Dedifferentiated amniotic fluid mesenchymal stem cell (primary cell): ENCODE data around the gene ARF1.

Experiments
- DNase-seq: peaks from one replicate; pipeline ENCODE4 v3.0.0-alpha.2; 2016; ENCODE audit errors: extremely low spot score

Gene ARF1

GRCh38 chr1:228120857-228121489, 38.5 kb downstream of the ARF1 start:
- peak; percentile 67 for DNase-seq

GRCh38 chr1:228122921-228123441, 40.5 kb downstream of the ARF1 start:
- DNase-seq = no peak

- no peak for DNase-seq
Observed at GRCh38 chr1:228123505-228123904, 41.0 kb downstream of the ARF1 start.

GRCh38 chr1:228125185-228125584, 42.7 kb downstream of the ARF1 start:
- no peak for DNase-seq

GRCh38 chr1:228131766-228132165, 49.3 kb downstream of the ARF1 start:
- no peak for DNase-seq

- DNase-seq = no peak
Observed at GRCh38 chr1:228134591-228134990, 52.1 kb downstream of the ARF1 start.

- DNase-seq = no peak
Observed at GRCh38 chr1:228136901-228137300, 54.4 kb downstream of the ARF1 start.

- DNase-seq = no peak
Observed at GRCh38 chr1:228139406-228139930, 57.0 kb downstream of the ARF1 start.

- DNase-seq = peak; percentile 96
Observed at GRCh38 chr1:228139931-228140723, 57.6 kb downstream of the ARF1 start, which contains the start of gene GUK1. GUK1 (plus strand) TSS chr1:228140279; CDS start chr1:228140303, 24 bp downstream.

GRCh38 chr1:228140724-228141225, 58.3 kb downstream of the ARF1 start:
- no peak for DNase-seq

GRCh38 chr1:228141226-228142044, 58.9 kb downstream of the ARF1 start:
- DNase-seq = no peak

- no peak for DNase-seq
Observed at GRCh38 chr1:228142155-228142691, 59.7 kb downstream of the ARF1 start.

- no peak for DNase-seq
Observed at GRCh38 chr1:228142701-228143136, 60.2 kb downstream of the ARF1 start.

- no peak for DNase-seq
Observed at GRCh38 chr1:228143480-228144192, 61.1 kb downstream of the ARF1 start.

- no peak for DNase-seq
Observed at GRCh38 chr1:228144193-228144992, 61.9 kb downstream of the ARF1 start.

- DNase-seq = no peak
Observed at GRCh38 chr1:228144993-228145343, 62.5 kb downstream of the ARF1 start.

- no peak for DNase-seq
Observed at GRCh38 chr1:228145463-228146416, 63.2 kb downstream of the ARF1 start.

- DNase-seq = no peak
Observed at GRCh38 chr1:228146417-228147150, 64.1 kb downstream of the ARF1 start.
